Activated CD4-positive, alpha-beta T cell treated with anti-CD3 and anti-CD28 coated beads, Interleukin-2, amount 10 ng/mL, durations not matched to agents 7 days and 5 days (primary cell): Measurements from ENCODE around the gene DCAF12. TPM values are rescaled to one million over a fixed set of nuclear protein-coding genes. Genes with fewer than 3 reads are reported as not detected.

Experiments
- CTCF ChIA-PET: fragments of 350-600 bp; sonication (Branson Sonifier 250); formaldehyde crosslinking; loops from one replicate; lab custom pipeline; 2021; ENCODE audit warnings: antibody characterized with exemption; lab: Charles Lee
- POLR2A ChIA-PET: fragments of 350-600 bp; sonication (Branson Sonifier 250); formaldehyde crosslinking; loops from one replicate; lab custom pipeline; 2021; ENCODE audit warnings: antibody characterized with exemption; lab: Charles Lee
- DNase-seq: peaks from one replicate; pipeline ENCODE4 v3.0.0-alpha.2; 2020
- H3K27ac Mint-ChIP-seq: one replicate; pipeline ENCODE4 v1.8.0; 2021; ENCODE audit warnings: mild to moderate bottlenecking, moderate library complexity, mixed read lengths
- H3K27me3 Mint-ChIP-seq: one replicate; pipeline ENCODE4 v1.8.0; 2021; ENCODE audit warnings: mixed read lengths
- H3K36me3 Mint-ChIP-seq: one replicate; pipeline ENCODE4 v1.8.0; 2021; ENCODE audit warnings: low read depth, mixed read lengths
- H3K4me1 Mint-ChIP-seq: one replicate; pipeline ENCODE4 v1.8.0; 2021; ENCODE audit warnings: mixed read lengths
- H3K4me3 Mint-ChIP-seq: one replicate; pipeline ENCODE4 v1.8.0; 2021; ENCODE audit warnings: mild to moderate bottlenecking, moderate library complexity, mixed read lengths
- H3K9me3 Mint-ChIP-seq: one replicate; pipeline ENCODE4 v1.8.0; 2021; ENCODE audit warnings: mixed read lengths
- total RNA-seq, 2 experiments: library from RNA; stranded (reverse); gene quantifications; one replicate each; pipeline ENCODE4 v1.2.3, GENCODE V29; 2021

The DCAF12 gene
- total RNA-seq, 2 experiments from 2014 or later = 41.7 to 45.4 TPM

DNA sequence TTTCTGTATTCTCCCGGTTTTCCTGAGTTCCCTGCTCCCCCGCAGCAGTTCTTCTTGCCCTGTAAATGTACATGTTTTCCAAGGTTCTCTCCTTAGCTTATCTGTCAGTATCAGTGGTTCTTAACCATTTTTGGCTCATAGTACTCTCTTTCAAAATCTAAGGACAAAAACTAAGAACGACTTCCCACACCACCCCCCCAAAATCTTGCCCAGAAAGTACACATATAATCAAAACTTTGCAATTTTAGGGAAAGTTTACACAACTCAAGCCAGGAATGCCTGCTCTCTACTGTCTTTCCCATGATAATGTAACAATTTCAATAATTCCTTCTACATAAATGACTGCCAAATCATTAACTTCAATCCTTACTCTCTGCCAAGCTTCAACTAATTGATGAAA is 4.5 kb downstream of the DCAF12 start:
- ChIA-PET POLR2A (interaction anchor here (0.7 kb wide), 1 partner anchor 159 kb away, joined by 9 read pairs; no protein-coding TSS in a partner anchor), CTCF (no interaction called here)
- H3K27me3 Mint-ChIP-seq = no peaks in the 10 kb centered on the region
- no peak for DNase-seq
- no peak overlapping the region for H3K4me3 Mint-ChIP-seq
- H3K4me1 Mint-ChIP-seq = peaks cover 43% of the 10 kb centered on the region
- H3K36me3 Mint-ChIP-seq = peaks cover 40% of the 10 kb centered on the region
- H3K27ac Mint-ChIP-seq = no peak overlapping the region
- no peaks in the 10 kb centered on the region for H3K9me3 Mint-ChIP-seq

- peaks cover 35% of the 10 kb centered on the region for H3K4me1 Mint-ChIP-seq
- POLR2A ChIA-PET = no interaction called here
- H3K4me3 Mint-ChIP-seq = no peak overlapping the region
- H3K27ac Mint-ChIP-seq = no peak overlapping the region
- CTCF ChIA-PET = interaction anchor here (0.6 to 1.1 kb wide), 3 partner anchors 14 to 1861 kb away, joined by 3 to 4 read pairs (median 4); no protein-coding TSS in a partner anchor
- H3K27me3 Mint-ChIP-seq = no peaks in the 10 kb centered on the region
- no peak for DNase-seq
- H3K36me3 Mint-ChIP-seq = peaks cover 49% of the 10 kb centered on the region
- H3K9me3 Mint-ChIP-seq = no peaks in the 10 kb centered on the region
Observed at GRCh38 chr9:34119713-34120112, 6.8 kb downstream of the DCAF12 start.

DNA sequence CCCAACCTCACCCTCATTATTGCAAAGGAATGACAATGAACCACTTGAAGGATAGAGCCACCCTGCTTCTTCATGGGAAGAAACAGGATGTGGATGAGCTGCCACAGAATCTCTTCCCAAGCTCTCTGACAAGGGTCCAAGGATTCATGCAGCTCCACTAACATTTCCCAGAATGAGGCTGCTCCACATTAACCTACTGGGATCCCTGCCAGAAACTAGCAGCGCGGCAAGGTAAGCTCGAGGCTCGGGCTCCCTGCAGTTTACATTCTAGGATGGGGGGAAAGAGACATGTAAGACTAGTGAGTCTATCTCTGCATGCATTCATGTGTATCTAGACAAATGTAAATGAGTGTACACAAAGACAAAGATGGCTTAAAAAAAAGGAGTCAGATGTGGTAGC is 12.1 kb downstream of the DCAF12 start:
- Mint-ChIP-seq H3K9me3 (no peaks in the 10 kb centered on the region), H3K4me3 (no peak overlapping the region), H3K27ac (peak overlapping the region; percentile 19), H3K27me3 (no peaks in the 10 kb centered on the region), H3K36me3 (peaks cover 34% of the 10 kb centered on the region), H3K4me1 (peaks cover 2% of the 10 kb centered on the region)
- CTCF ChIA-PET = interaction anchor here (0.7 to 1.0 kb wide), 2 partner anchors 12 to 102 kb away, joined by 3 to 4 read pairs; no protein-coding TSS in a partner anchor
- POLR2A ChIA-PET = interaction anchor here (0.5 to 0.6 kb wide), 2 partner anchors 298 to 799 kb away, joined by 3 read pairs; no protein-coding TSS in a partner anchor
- DNase-seq = no peak

GRCh38 chr9:34106110-34106509 is 20.4 kb downstream of the DCAF12 start:
- H3K9me3 Mint-ChIP-seq = no peaks in the 10 kb centered on the region
- no peak for DNase-seq
- ChIA-PET POLR2A (no interaction called here), CTCF (interaction anchor here (1.0 kb wide), 1 partner anchor 13 kb away, joined by 3 read pairs; no protein-coding TSS in a partner anchor)
- peaks cover 24% of the 10 kb centered on the region for H3K36me3 Mint-ChIP-seq
- no peak overlapping the region for H3K4me3 Mint-ChIP-seq
- H3K4me1 Mint-ChIP-seq = peaks cover 3% of the 10 kb centered on the region
- H3K27me3 Mint-ChIP-seq = no peaks in the 10 kb centered on the region
- no peak overlapping the region for H3K27ac Mint-ChIP-seq

- Mint-ChIP-seq H3K9me3 (no peaks in the 10 kb centered on the region), H3K4me1 (peaks cover 3% of the 10 kb centered on the region), H3K4me3 (no peak overlapping the region), H3K27ac (peak overlapping the region; percentile 69), H3K27me3 (no peaks in the 10 kb centered on the region), H3K36me3 (peaks cover 31% of the 10 kb centered on the region)
- no peak for DNase-seq
- POLR2A ChIA-PET = no interaction called here
- CTCF ChIA-PET = interaction anchor here (1.1 kb wide), 1 partner anchor 12 kb away, joined by 3 read pairs; no protein-coding TSS in a partner anchor
Observed at GRCh38 chr9:34102796-34103195, 23.7 kb downstream of the DCAF12 start.

- no peaks in the 10 kb centered on the region for H3K4me1 Mint-ChIP-seq
- POLR2A ChIA-PET = interaction anchor here (0.6 kb wide), 1 partner anchor 80 kb away, joined by 4 read pairs; no protein-coding TSS in a partner anchor
- no peak for DNase-seq
- H3K9me3 Mint-ChIP-seq = no peaks in the 10 kb centered on the region
- CTCF ChIA-PET = interaction anchor here (0.7 kb wide), 1 partner anchor 87 kb away, joined by 3 read pairs; no protein-coding TSS in a partner anchor
- H3K36me3 Mint-ChIP-seq = peaks cover 25% of the 10 kb centered on the region
- no peak overlapping the region for H3K4me3 Mint-ChIP-seq
- no peak overlapping the region for H3K27ac Mint-ChIP-seq
- H3K27me3 Mint-ChIP-seq = no peaks in the 10 kb centered on the region
Observed at GRCh38 chr9:34098307-34098706, 28.2 kb downstream of the DCAF12 start.

DNA sequence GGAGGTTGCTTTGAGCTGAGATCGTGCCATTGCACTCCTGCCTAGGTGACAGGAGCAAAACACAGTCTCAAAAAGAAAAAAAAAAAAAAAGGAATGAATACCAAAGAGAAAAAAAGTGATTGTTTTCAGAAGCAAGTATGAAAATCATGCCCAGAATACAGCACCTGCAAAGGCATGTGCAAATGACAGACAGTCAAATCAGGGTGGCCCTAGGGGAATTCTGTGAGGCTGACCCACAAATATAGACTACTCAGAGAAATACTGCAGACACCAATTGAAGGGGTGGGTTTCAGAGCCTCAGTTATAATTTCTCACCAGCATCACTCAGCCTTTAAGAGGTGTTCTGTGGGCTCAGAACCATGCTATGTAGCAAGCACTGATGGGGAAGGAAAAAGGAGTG is 28.6 kb downstream of the DCAF12 start:
- Mint-ChIP-seq H3K4me3 (no peak overlapping the region), H3K27me3 (no peaks in the 10 kb centered on the region), H3K4me1 (peaks cover 3% of the 10 kb centered on the region), H3K9me3 (no peaks in the 10 kb centered on the region), H3K27ac (no peak overlapping the region), H3K36me3 (peaks cover 30% of the 10 kb centered on the region)
- ChIA-PET CTCF (interaction anchor here (0.7 kb wide), 1 partner anchor 86 kb away, joined by 3 read pairs; no protein-coding TSS in a partner anchor), POLR2A (no interaction called here)
- no peak for DNase-seq

- H3K4me1 Mint-ChIP-seq = peaks cover 12% of the 10 kb centered on the region
- H3K9me3 Mint-ChIP-seq = no peaks in the 10 kb centered on the region
- no peaks in the 10 kb centered on the region for H3K27me3 Mint-ChIP-seq
- ChIA-PET POLR2A (no interaction called here), CTCF (interaction anchor here (1.4 kb wide), 1 partner anchor 13 kb away, joined by 3 read pairs; no protein-coding TSS in a partner anchor)
- DNase-seq = no peak
- no peak overlapping the region for H3K27ac Mint-ChIP-seq
- peaks cover 35% of the 10 kb centered on the region for H3K36me3 Mint-ChIP-seq
- H3K4me3 Mint-ChIP-seq = no peak overlapping the region
Observed at GRCh38 chr9:34096751-34097150, 29.7 kb downstream of the DCAF12 start.

DNA sequence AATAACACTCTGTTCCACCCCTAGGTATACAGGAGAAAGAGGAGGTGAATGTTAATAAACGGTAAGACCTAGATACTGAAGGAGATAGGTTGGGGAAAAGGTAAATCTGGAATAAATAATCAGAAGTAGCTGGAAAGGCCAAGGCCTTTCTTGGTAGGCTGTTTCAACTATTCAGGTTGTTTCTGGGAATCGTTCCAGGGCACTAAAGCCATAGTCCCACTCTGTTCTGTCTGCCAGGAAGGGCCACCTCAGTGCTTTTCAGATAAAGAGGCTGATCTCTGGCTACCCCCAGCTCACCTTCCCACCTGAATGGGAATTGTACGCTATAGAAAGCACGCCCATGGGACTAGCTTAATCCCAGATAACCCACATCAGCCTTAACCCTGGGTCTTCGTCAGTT is 32.9 kb downstream of the DCAF12 start:
- Mint-ChIP-seq H3K9me3 (no peaks in the 10 kb centered on the region), H3K27me3 (no peaks in the 10 kb centered on the region), H3K4me1 (peaks cover 13% of the 10 kb centered on the region), H3K4me3 (no peak overlapping the region), H3K27ac (no peak overlapping the region), H3K36me3 (peaks cover 49% of the 10 kb centered on the region)
- no peak for DNase-seq
- ChIA-PET CTCF (interaction anchor here (1.0 to 1.5 kb wide), 2 partner anchors 11 to 12 kb away, joined by 3 read pairs; no protein-coding TSS in a partner anchor), POLR2A (interaction anchor here (0.5 kb wide), 1 partner anchor 1826 kb away, joined by 3 read pairs; no protein-coding TSS in a partner anchor)

- no peak overlapping the region for H3K4me3 Mint-ChIP-seq
- ChIA-PET POLR2A (no interaction called here), CTCF (interaction anchor here (0.6 to 2.2 kb wide), 2 partner anchors 15 to 69 kb away, joined by 3 to 4 read pairs; no protein-coding TSS in a partner anchor)
- no peak overlapping the region for H3K27ac Mint-ChIP-seq
- H3K9me3 Mint-ChIP-seq = no peaks in the 10 kb centered on the region
- no peak for DNase-seq
- peaks cover 17% of the 10 kb centered on the region for H3K4me1 Mint-ChIP-seq
- H3K27me3 Mint-ChIP-seq = no peaks in the 10 kb centered on the region
- peaks cover 50% of the 10 kb centered on the region for H3K36me3 Mint-ChIP-seq
Observed at GRCh38 chr9:34089311-34089710, 37.2 kb downstream of the DCAF12 start.

- CTCF ChIA-PET = interaction anchor here (1.0 kb wide), 1 partner anchor 13 kb away, joined by 3 read pairs; no protein-coding TSS in a partner anchor
- Mint-ChIP-seq H3K36me3 (peaks cover 38% of the 10 kb centered on the region), H3K9me3 (no peaks in the 10 kb centered on the region), H3K27ac (no peak overlapping the region), H3K4me1 (peaks cover 10% of the 10 kb centered on the region), H3K4me3 (no peak overlapping the region), H3K27me3 (no peaks in the 10 kb centered on the region)
- no peak for DNase-seq
- POLR2A ChIA-PET = no interaction called here
Observed at GRCh38 chr9:34087370-34087769, 39.1 kb downstream of the DCAF12 start.

- Mint-ChIP-seq H3K36me3 (peaks cover 33% of the 10 kb centered on the region), H3K9me3 (no peaks in the 10 kb centered on the region), H3K27ac (no peak overlapping the region), H3K27me3 (no peaks in the 10 kb centered on the region), H3K4me1 (peaks cover 6% of the 10 kb centered on the region), H3K4me3 (no peak overlapping the region)
- CTCF ChIA-PET = interaction anchor here (1.0 kb wide), 1 partner anchor 13 kb away, joined by 3 read pairs; no protein-coding TSS in a partner anchor
- DNase-seq = no peak
- POLR2A ChIA-PET = no interaction called here
Observed at GRCh38 chr9:34086864-34087263, 39.6 kb downstream of the DCAF12 start.
